Activated CD4-positive, alpha-beta T cell treated with anti-CD3 and anti-CD28 coated beads for 48 hours (primary cell): ENCODE measurements around the gene CIPC.

Experiments
- DNase-seq: peaks from one replicate; pipeline ENCODE4 v3.0.0-alpha.2; 2020

CIPC gene

DNA sequence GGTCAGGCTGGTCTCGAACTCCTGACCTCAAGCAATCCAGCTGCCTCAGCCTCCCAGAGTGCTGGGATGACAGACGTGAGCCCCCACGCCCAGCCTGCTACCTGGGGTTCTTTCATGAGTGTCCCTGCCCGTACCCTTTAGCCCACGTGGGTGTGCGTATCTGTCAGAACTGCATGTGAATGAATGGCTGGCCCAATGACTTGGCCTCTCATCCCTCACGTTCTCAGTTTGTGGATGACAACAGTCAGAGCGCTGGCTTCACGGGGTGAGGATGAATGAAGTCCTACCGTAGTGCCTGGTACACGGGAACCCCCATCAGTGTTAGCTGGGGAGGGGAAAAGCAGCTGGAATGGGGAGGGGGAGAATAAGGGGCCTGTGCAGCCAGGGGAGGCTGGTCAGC is 59.7 kb downstream of the CIPC start:
- no peak for DNase-seq

DNA sequence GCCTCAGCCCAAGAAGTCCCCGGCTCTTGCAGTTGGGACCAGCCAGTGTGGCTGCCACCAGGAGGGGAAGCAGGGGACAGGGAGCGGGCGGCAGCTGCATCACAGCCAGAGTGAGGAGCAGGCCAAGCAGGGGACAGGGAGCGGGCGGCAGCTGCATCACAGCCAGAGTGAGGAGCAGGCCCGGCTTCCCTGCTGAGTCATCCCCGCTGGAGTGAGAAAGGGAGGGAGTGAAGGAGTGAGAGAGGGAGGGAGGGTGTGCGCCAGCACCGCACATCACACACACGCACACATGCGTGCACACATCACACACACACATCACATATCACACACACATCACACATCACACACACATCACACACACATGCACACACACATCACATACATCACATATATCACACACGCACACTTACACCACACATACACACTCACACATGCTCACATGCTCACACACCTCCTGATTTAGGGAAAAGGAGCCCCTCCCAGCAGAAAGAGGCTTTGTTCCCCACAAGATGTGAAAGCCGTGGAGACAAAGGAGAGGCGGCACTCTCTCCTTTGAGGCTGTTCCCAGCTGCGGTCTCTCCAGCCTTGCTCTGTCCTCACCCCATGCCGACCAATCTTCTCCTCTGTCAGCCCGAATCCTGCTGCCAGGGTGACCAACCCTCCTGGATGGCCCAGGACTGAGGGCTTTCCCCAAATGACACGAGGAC is 60.3 kb downstream of the CIPC start:
- DNase-seq, result no peak

DNA sequence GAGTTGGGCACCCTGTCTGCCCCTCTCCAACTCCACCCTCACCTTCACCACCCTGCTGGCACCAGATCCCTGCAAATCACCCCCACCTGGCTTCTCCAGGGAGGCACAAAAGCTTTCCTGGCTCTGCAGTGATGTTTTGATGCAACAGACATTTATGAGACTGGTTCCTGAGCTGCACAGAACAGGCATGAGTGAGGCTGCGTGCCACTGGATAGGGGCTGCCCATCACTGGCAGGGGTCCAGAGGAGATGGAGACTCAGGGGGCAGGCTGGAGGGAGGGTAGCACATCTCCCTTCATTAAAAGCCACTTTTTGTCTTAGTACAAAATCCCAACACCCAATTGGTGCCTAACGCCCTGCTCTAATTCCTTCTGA is 60.8 kb downstream of the CIPC start:
- DNase-seq, result no peak

DNA sequence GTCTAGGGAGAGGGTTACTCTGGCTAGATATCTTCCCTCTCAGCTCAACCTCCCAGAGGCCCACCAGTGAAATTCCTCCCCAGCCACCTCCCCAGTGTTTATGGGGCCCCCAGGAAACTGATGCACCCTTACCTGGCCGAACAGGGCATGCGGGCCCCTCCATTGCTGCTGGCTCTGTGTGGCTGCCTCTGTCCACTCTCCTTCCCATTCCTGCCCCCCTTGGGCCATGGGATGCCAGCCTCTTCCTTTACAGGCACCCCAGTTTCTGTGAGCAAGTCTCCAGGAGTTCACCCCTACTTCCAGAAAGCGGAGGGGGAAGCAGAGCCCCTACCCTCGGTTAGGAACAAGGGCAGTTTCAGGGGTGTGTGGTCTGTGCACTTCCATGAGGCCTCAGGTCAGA is 63.0 kb downstream of the CIPC start:
- DNase-seq, result no peak
